ENCODE results near the gene ZC3H4. TPM values are rescaled to one million over a fixed set of nuclear protein-coding genes. Genes with fewer than 3 reads are reported as not detected.

Gene ZC3H4
- total RNA-seq, 1 donor from 2014 or later, result 94.7 TPM

GRCh38 chr19:47069795-47070194 lies 43.8 kb downstream of the ZC3H4 start:
- TF ChIP-seq CTCF (IDR thresholded peaks at IDR 0.05; ENCODE audit: unreplicated experiment), result no peak
- H3K4me3 Mint-ChIP-seq (ENCODE audit: low read depth), result no peak overlapping the region
- no peak overlapping the region for H3K27ac Mint-ChIP-seq
- no peak for DNase-seq (ENCODE audit: low spot score, unreplicated experiment)
- no peaks in the 10 kb centered on the region for H3K9me3 Mint-ChIP-seq (ENCODE audit: low read depth)
- H3K36me3 Mint-ChIP-seq (ENCODE audit: insufficient read depth), result peaks cover 13% of the 10 kb centered on the region
- no peaks in the 10 kb centered on the region for H3K4me1 Mint-ChIP-seq (ENCODE audit: low read depth)
- H3K27me3 Mint-ChIP-seq, result no peaks in the 10 kb centered on the region

GRCh38 chr19:47068876-47069406 lies 44.6 kb downstream of the ZC3H4 start:
- DNase-seq (ENCODE audit: low spot score, unreplicated experiment), result no peak
- peaks cover 12% of the 10 kb centered on the region for H3K36me3 Mint-ChIP-seq (ENCODE audit: insufficient read depth)
- H3K27ac Mint-ChIP-seq, result no peak overlapping the region
- no peaks in the 10 kb centered on the region for H3K4me1 Mint-ChIP-seq (ENCODE audit: low read depth)
- TF ChIP-seq CTCF (IDR thresholded peaks at IDR 0.05; ENCODE audit: unreplicated experiment), result no peak
- no peaks in the 10 kb centered on the region for H3K9me3 Mint-ChIP-seq (ENCODE audit: low read depth)
- H3K27me3 Mint-ChIP-seq, result no peaks in the 10 kb centered on the region
- no peak overlapping the region for H3K4me3 Mint-ChIP-seq (ENCODE audit: low read depth)

GRCh38 chr19:47068246-47068645 lies 45.3 kb downstream of the ZC3H4 start:
- Mint-ChIP-seq H3K4me1 (ENCODE audit: low read depth) (no peaks in the 10 kb centered on the region), H3K36me3 (ENCODE audit: insufficient read depth) (peaks cover 12% of the 10 kb centered on the region), H3K27ac (no peak overlapping the region), H3K9me3 (ENCODE audit: low read depth) (no peaks in the 10 kb centered on the region), H3K4me3 (ENCODE audit: low read depth) (no peak overlapping the region), H3K27me3 (no peaks in the 10 kb centered on the region)
- no peak for TF ChIP-seq CTCF (IDR thresholded peaks at IDR 0.05; ENCODE audit: unreplicated experiment)
- DNase-seq (ENCODE audit: low spot score, unreplicated experiment), result no peak

- DNase-seq (ENCODE audit: low spot score, unreplicated experiment), result no peak
- Mint-ChIP-seq H3K4me1 (ENCODE audit: low read depth) (no peaks in the 10 kb centered on the region), H3K27ac (no peak overlapping the region), H3K36me3 (ENCODE audit: insufficient read depth) (peaks cover 10% of the 10 kb centered on the region), H3K9me3 (ENCODE audit: low read depth) (no peaks in the 10 kb centered on the region), H3K27me3 (no peaks in the 10 kb centered on the region), H3K4me3 (ENCODE audit: low read depth) (no peak overlapping the region)
- TF ChIP-seq CTCF (IDR thresholded peaks at IDR 0.05; ENCODE audit: unreplicated experiment), result no peak
These were observed 46.2 kb downstream of the ZC3H4 start for GRCh38 chr19:47067215-47067847.

GRCh38 chr19:47066376-47067214 lies 47.0 kb downstream of the ZC3H4 start:
- no peak for TF ChIP-seq CTCF (IDR thresholded peaks at IDR 0.05; ENCODE audit: unreplicated experiment)
- H3K4me1 Mint-ChIP-seq (ENCODE audit: low read depth), result no peaks in the 10 kb centered on the region
- no peaks in the 10 kb centered on the region for H3K9me3 Mint-ChIP-seq (ENCODE audit: low read depth)
- DNase-seq (ENCODE audit: low spot score, unreplicated experiment), result no peak
- no peak overlapping the region for H3K27ac Mint-ChIP-seq
- no peak overlapping the region for H3K4me3 Mint-ChIP-seq (ENCODE audit: low read depth)
- H3K27me3 Mint-ChIP-seq, result no peaks in the 10 kb centered on the region
- peaks cover 10% of the 10 kb centered on the region for H3K36me3 Mint-ChIP-seq (ENCODE audit: insufficient read depth)

All from progenitor cell of endocrine pancreas (in vitro differentiated cells).